ENCODE measurements around the gene BICRAL. TPM values are rescaled to one million over a fixed set of nuclear protein-coding genes. Genes with fewer than 3 reads are reported as not detected.

BICRAL gene
- total and polyA plus RNA-seq, 2 experiments from 2014 or later = 2.1 to 6.3 TPM

DNA sequence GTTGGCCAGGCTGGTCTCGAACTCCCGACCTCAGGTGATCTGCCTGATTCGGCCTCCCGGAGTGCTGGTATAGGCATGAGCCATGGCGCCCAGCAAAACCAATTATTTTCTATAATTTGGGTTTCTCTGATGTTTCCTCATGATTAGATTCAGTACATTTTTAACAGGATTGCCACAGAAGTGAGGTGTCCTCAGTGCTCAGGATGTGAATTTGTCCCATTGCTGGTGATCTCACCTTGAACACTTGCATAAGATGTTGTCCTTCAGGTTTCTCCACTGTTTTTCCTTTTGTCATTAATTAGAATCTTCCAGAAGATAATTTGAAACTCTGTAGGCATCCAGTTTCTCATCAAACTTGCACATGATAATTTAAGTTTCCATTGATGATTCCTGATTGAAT lies 52.2 kb downstream of the BICRAL start:
- Histone ChIP-seq H4K20me1 (ENCODE audit: insufficient read depth, poor library complexity, severe bottlenecking) (no peaks in the 10 kb centered on the region), H3K4me3 (no peak overlapping the region), H2AFZ (no peak overlapping the region), H3K4me1 (ENCODE audit: insufficient read depth) (no peaks in the 10 kb centered on the region), H3K27ac (no peak overlapping the region), H3K27me3 (no peaks in the 10 kb centered on the region), H3K79me2 (no peaks in the 10 kb centered on the region), H3K36me3 (replicated peaks; ENCODE audit: insufficient read depth, low read depth) (no peaks in the 10 kb centered on the region), H3K9me2 (replicated peaks; ENCODE audit: insufficient read depth) (no peaks in the 10 kb centered on the region), H3K9me3 (ENCODE audit: low read depth) (no peaks in the 10 kb centered on the region), H3K4me2 (no peak overlapping the region)
- DNase-seq (ENCODE audit: low spot score) = no peak
- WGBS (ENCODE audit: low lambda C conversion rate, missing lambda C conversion rate) = 94% methylated on average over 5 of the region's 5 CpGs
- TF ChIP-seq EZH2 (IDR thresholded peaks at IDR 0.05; ENCODE audit: borderline replicate concordance) = no peak
- TF ChIP-seq, protein P1, sequence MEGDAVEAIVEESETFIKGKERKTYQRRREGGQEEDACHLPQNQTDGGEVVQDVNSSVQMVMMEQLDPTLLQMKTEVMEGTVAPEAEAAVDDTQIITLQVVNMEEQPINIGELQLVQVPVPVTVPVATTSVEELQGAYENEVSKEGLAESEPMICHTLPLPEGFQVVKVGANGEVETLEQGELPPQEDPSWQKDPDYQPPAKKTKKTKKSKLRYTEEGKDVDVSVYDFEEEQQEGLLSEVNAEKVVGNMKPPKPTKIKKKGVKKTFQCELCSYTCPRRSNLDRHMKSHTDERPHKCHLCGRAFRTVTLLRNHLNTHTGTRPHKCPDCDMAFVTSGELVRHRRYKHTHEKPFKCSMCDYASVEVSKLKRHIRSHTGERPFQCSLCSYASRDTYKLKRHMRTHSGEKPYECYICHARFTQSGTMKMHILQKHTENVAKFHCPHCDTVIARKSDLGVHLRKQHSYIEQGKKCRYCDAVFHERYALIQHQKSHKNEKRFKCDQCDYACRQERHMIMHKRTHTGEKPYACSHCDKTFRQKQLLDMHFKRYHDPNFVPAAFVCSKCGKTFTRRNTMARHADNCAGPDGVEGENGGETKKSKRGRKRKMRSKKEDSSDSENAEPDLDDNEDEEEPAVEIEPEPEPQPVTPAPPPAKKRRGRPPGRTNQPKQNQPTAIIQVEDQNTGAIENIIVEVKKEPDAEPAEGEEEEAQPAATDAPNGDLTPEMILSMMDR (IDR thresholded peaks at IDR 0.05; ENCODE audit: poor library complexity) = no peak
- no peak for TF ChIP-seq EZH2phosphoT487 (IDR thresholded peaks at IDR 0.05; ENCODE audit: low read depth, severe bottlenecking, unreplicated experiment)

DNA sequence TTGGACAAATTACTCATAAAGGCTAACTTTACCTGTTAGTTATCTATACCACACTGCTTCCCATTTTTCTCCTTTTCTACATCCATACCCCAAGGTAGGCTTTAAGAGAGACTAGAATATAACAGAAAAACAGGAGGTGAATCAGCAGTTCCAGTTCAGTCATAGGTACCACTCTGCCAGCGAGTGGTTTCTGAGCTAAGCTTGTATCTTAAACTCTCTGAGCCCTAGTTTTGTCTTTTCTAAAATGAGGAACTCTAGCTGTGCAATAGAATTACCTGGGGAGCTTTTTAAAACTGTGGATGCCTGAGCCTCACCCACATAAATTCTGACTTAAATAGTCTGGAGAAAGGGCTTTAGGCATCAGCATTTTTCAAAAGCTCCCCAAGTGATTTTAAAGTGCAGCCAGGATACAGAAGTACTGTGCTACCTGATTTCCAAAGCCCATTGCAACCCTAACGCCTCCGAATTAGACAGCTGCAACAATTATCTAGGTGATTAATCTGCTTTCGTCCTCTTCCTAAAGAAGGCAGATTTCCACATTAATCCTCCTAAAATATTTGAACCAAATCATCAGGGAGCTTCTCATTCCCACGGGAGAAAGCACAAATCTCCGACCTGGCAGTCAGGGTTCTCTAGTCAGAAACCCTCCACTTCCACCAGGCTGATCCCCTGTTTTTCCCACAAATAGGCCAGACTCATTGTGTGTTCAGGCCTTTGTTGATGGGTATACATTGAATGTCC lies 60.2 kb downstream of the BICRAL start:
- Histone ChIP-seq H3K36me3 (replicated peaks; ENCODE audit: insufficient read depth, low read depth) (no peaks in the 10 kb centered on the region), H3K9me2 (replicated peaks; ENCODE audit: insufficient read depth) (no peaks in the 10 kb centered on the region), H3K4me3 (no peak overlapping the region), H3K27me3 (no peaks in the 10 kb centered on the region), H3K4me2 (no peak overlapping the region), H3K27ac (no peak overlapping the region), H3K4me1 (ENCODE audit: insufficient read depth) (no peaks in the 10 kb centered on the region), H3K79me2 (no peaks in the 10 kb centered on the region), H4K20me1 (ENCODE audit: insufficient read depth, poor library complexity, severe bottlenecking) (no peaks in the 10 kb centered on the region), H2AFZ (no peak overlapping the region), H3K9me3 (ENCODE audit: low read depth) (no peaks in the 10 kb centered on the region)
- WGBS (ENCODE audit: low lambda C conversion rate, missing lambda C conversion rate) = 78% methylated on average over 6 of the region's 6 CpGs
- TF ChIP-seq EZH2phosphoT487 (IDR thresholded peaks at IDR 0.05; ENCODE audit: low read depth, severe bottlenecking, unreplicated experiment) (no peak), EZH2 (IDR thresholded peaks at IDR 0.05; ENCODE audit: borderline replicate concordance) (no peak)
- TF ChIP-seq, protein P1 (IDR thresholded peaks at IDR 0.05; ENCODE audit: poor library complexity) = no peak
- no peak for DNase-seq (ENCODE audit: low spot score)

DNA sequence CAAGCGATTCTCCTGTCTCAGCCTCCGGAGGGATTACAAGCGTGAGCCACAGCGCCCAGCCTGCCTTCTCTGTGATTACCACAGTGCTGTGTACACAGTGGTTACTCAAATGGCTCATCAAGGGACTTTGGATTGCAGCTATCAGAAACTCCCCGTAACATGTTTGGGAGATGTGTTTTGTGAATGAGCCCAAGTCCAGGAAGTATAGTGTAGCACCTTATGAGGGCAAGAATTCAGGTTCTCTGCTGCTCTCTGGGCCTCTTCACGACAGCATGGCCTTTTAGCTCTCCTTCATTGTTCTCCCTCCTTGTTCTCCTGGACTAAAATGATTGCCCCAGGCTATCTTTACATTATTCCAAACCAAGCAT lies 63.5 kb downstream of the BICRAL start:
- Histone ChIP-seq H3K79me2 (no peaks in the 10 kb centered on the region), H3K36me3 (replicated peaks; ENCODE audit: insufficient read depth, low read depth) (no peaks in the 10 kb centered on the region), H3K27ac (peak overlapping the region; percentile 83), H3K9me3 (ENCODE audit: low read depth) (no peaks in the 10 kb centered on the region), H3K9me2 (replicated peaks; ENCODE audit: insufficient read depth) (no peaks in the 10 kb centered on the region), H3K27me3 (no peaks in the 10 kb centered on the region), H3K4me2 (no peak overlapping the region), H3K4me1 (ENCODE audit: insufficient read depth) (no peaks in the 10 kb centered on the region), H3K4me3 (no peak overlapping the region), H2AFZ (no peak overlapping the region), H4K20me1 (ENCODE audit: insufficient read depth, poor library complexity, severe bottlenecking) (no peaks in the 10 kb centered on the region)
- WGBS (ENCODE audit: low lambda C conversion rate, missing lambda C conversion rate) = 66% methylated on average over 6 of the region's 6 CpGs
- DNase-seq (ENCODE audit: low spot score) = peak; percentile 67
- TF ChIP-seq, protein P1 (IDR thresholded peaks at IDR 0.05; ENCODE audit: poor library complexity) = no peak
- no peak for TF ChIP-seq EZH2phosphoT487 (IDR thresholded peaks at IDR 0.05; ENCODE audit: low read depth, severe bottlenecking, unreplicated experiment)
